BE2C (cell line): ENCODE measurements around the gene CCDC157.

Source experiments
- DNase-seq: peaks from one replicate; pipeline ENCODE4 v3.0.0-alpha.2; 2020
- H3K27me3 ChIP-seq: fragments of 250-450 bp; sonication (Bioruptor Pico); 2 replicates; pipeline ENCODE4 v1.5.1; 2020; ENCODE audit warnings: mild to moderate bottlenecking
- H3K36me3 ChIP-seq: fragments of 250-450 bp; sonication (Bioruptor Pico); 2 replicates; pipeline ENCODE4 v1.5.1; 2020; ENCODE audit warnings: mild to moderate bottlenecking
- H3K4me1 ChIP-seq: fragments of 250-450 bp; sonication (Bioruptor Pico); 2 replicates; pipeline ENCODE4 v1.5.1; 2020
- H3K4me3 ChIP-seq: 2 replicates; pipeline ENCODE4 v1.5.1; 2011; ENCODE audit warnings: low read depth, low read length
- H3K9me3 ChIP-seq: fragments of 250-450 bp; sonication (Bioruptor Pico); 2 replicates; pipeline ENCODE4 v1.5.1; 2020
- TF ChIP-seq, protein P1 (sequence below): IDR thresholded peaks from 2 replicates; pipeline ENCODE4 v1.5.1; 2012; ENCODE audit warnings: mild to moderate bottlenecking, low read depth, low read length

CCDC157 gene

GRCh38 chr22:30416837-30417236 is 60.0 kb downstream of the CCDC157 start:
- H3K27me3 ChIP-seq = no peaks in the 10 kb centered on the region
- DNase-seq = no peak
- no peak overlapping the region for H3K4me3 ChIP-seq
- no peaks in the 10 kb centered on the region for H3K9me3 ChIP-seq
- peaks cover 13% of the 10 kb centered on the region for H3K4me1 ChIP-seq
- no peaks in the 10 kb centered on the region; the same call in 1 of the 2 replicates for H3K36me3 ChIP-seq
- TF ChIP-seq, protein P1, sequence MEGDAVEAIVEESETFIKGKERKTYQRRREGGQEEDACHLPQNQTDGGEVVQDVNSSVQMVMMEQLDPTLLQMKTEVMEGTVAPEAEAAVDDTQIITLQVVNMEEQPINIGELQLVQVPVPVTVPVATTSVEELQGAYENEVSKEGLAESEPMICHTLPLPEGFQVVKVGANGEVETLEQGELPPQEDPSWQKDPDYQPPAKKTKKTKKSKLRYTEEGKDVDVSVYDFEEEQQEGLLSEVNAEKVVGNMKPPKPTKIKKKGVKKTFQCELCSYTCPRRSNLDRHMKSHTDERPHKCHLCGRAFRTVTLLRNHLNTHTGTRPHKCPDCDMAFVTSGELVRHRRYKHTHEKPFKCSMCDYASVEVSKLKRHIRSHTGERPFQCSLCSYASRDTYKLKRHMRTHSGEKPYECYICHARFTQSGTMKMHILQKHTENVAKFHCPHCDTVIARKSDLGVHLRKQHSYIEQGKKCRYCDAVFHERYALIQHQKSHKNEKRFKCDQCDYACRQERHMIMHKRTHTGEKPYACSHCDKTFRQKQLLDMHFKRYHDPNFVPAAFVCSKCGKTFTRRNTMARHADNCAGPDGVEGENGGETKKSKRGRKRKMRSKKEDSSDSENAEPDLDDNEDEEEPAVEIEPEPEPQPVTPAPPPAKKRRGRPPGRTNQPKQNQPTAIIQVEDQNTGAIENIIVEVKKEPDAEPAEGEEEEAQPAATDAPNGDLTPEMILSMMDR = no peak

DNA sequence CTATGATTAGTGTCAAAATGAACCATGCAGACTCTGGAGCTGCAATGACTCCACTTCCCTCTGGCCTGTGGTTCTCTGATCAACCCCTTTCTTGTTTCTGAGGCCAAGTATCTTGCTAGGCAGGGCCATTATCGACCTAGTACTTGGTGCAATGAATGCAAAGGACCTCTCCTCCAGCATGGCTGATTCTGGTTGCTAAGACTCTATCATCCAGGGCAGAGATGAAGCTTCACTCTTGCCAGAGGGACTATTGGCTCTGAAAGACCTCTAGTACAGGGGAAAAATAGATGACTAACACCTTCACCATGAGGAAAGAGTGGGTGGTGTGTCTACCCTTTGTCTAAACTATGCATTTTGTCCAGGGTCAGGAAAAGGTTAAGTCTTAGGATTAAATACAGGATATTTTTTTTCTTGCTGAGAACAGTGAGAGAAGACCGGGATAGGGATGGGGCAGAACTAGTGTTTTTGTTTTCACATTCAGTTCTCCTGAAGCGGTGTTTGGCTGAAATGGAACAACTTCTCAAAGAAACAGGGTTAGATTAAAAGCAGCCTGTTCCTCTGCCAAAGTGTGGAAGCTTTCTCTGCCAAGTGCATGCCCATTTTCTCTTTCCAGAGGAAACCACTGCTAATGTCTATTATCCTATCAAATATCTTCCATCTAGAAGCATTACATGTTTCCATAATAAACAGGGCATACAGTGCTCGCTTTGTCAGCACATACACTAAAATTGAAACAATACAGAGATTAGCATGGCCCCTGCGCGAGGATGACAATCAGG is 63.7 kb downstream of the CCDC157 start:
- TF ChIP-seq, protein P1 = no peak
- H3K36me3 ChIP-seq = no peaks in the 10 kb centered on the region; the same call in 1 of the 2 replicates
- no peak overlapping the region for H3K4me3 ChIP-seq
- H3K4me1 ChIP-seq = peaks cover 19% of the 10 kb centered on the region
- no peaks in the 10 kb centered on the region for H3K9me3 ChIP-seq
- no peak for DNase-seq
- H3K27me3 ChIP-seq = no peaks in the 10 kb centered on the region

DNA sequence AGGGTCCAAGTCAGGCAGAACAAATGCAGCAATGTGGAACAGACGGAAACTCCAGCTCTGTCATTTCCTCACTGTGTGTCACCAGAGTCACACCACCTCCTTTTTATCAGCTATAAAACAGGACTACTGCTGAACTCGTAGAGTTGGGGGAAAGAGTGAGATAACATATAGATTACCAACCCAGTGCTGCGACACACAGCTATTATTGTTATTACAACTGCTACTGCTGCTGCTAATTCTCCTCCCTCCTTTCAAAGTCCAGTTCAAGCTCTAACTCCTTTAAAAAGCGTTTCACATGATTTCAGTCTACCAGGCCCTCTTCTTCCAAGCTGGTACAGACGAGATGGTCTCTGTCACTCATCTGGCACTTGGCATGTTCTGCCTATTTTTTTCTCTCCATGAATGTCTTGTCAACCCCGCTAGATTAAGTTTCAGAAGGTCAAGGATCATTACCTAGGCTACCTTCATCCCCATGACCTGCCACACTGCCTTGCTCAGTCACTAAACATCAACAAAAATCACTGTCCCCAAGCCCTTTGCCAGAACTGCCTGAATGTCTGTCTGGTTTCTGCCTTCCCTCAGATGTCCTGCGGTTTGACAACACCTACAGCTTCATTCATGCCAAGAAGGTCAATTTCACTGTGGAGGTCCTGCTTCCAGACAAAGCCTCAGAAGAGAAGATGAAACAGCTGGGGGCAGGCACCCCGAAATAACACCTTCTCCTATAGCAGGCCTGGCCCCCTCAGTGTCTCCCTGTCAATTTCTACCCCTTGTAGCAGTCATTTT is 65.1 kb downstream of the CCDC157 start:
- peak overlapping the region; percentile 87 for H3K4me3 ChIP-seq
- H3K36me3 ChIP-seq = peaks cover under 1% of the 10 kb centered on the region
- H3K4me1 ChIP-seq = peaks cover 19% of the 10 kb centered on the region

DNA sequence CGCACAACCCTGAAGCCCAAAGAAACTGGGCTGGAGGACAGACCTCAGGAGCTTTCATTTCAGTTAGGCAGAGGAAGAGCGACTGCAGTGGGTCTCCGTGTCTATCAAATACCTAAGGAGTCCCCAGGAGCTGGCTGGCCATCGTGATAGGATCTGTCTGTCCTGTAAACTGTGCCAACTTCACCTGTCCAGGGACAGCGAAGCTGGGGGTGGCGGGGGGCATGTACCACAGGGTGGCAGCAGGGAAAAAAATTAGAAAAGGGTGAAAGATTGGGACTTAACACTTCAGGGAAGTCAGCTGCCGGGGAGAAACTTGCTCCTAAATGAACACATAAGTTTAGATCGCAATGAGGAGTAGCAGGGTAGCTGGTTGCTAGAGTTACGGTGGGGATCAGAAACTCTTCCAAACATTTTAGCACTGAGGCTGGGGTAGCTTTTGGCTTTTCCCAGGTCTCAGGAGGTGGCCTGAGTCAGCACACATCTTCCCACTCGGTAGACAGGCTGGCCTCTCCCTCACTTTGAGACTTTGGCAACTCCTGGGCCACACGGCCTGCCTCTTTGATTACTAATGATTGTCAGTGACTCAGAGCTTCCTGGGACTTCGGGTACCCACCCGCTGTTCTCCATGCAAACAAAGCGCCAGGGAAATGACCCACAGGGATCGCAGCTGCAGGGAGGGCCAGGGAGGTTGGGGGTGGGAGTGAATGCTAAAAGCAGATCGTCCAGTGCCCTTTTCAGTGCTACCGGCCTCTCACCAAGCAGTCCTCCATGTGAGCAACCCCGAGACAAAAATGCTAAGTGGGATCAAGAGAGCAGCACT is 65.9 kb downstream of the CCDC157 start:
- TF ChIP-seq, protein P1 = no peak
- Histone ChIP-seq H3K27me3 (no peaks in the 10 kb centered on the region), H3K4me1 (peaks cover 19% of the 10 kb centered on the region), H3K9me3 (no peaks in the 10 kb centered on the region), H3K36me3 (peaks cover 6% of the 10 kb centered on the region), H3K4me3 (peak overlapping the region; percentile 87)
- peak; percentile 27 for DNase-seq

More for the DNA sequence above, 65.1 kb downstream of the CCDC157 start:
- no peaks in the 10 kb centered on the region for H3K9me3 ChIP-seq
- no peak for DNase-seq
- TF ChIP-seq, protein P1 = no peak
- no peaks in the 10 kb centered on the region for H3K27me3 ChIP-seq

- H3K4me1 ChIP-seq = peaks cover 19% of the 10 kb centered on the region
- H3K36me3 ChIP-seq = peaks cover 13% of the 10 kb centered on the region
- H3K9me3 ChIP-seq = no peaks in the 10 kb centered on the region
- TF ChIP-seq, protein P1 = no peak
- peak overlapping the region; percentile 87 for H3K4me3 ChIP-seq
- peak; percentile 30 for DNase-seq
- H3K27me3 ChIP-seq = no peaks in the 10 kb centered on the region
Observed at GRCh38 chr22:30423301-30423958, 66.6 kb downstream of the CCDC157 start.
